HEK293 (cell line): ENCODE measurements around the gene INVS.

Experiments used
- CTCF ChIA-PET: fragments of 350-600 bp; formaldehyde crosslinking; extraction: SDS; loops from one replicate; lab custom pipeline; 2021; ENCODE audit warnings: antibody characterized with exemption; lab: Yijun Ruan, JAX
- POLR2A ChIA-PET: fragments of 300-600 bp; formaldehyde crosslinking; extraction: SDS; loops from one replicate; lab custom pipeline; 2020; ENCODE audit warnings: antibody characterized with exemption, inconsistent platforms; lab: Yijun Ruan, JAX
- H3K27ac ChIP-seq: fragments of 200-500 bp; sonication (Bioruptor generic); 2 replicates; pipeline ENCODE4 v1.5.1; 2014; ENCODE audit warnings: low read depth, low read length, control low read depth, inconsistent platforms; ENCODE audit errors: extremely low read depth
- H3K36me3 ChIP-seq, 2 experiments: fragments of 200-500 bp in 1 of 2; sonication (Bioruptor generic) in 1 of 2; 1 replicate in 1 of 2; 2 replicates in 1 of 2; pipeline ENCODE4 v1.5.1; 2014 to 2017; ENCODE audit warnings: inconsistent platforms in 2 of 2, low read length in 2 of 2; ENCODE audit not compliant: control insufficient read depth in 2 of 2, insufficient read depth in 1 of 2
- H3K4me1 ChIP-seq: fragments of 200-500 bp; sonication (Bioruptor generic); 2 replicates; pipeline ENCODE4 v1.5.1; 2014; ENCODE audit warnings: mild to moderate bottlenecking, low read length, inconsistent platforms; ENCODE audit not compliant: control insufficient read depth, insufficient read depth
- H3K4me3 ChIP-seq: 2 replicates; pipeline ENCODE4 v1.5.1; 2011; ENCODE audit warnings: low read depth, mild to moderate bottlenecking, control low read depth, low read length, moderate library complexity
- H3K9me3 ChIP-seq: fragments of 200-500 bp; sonication (Bioruptor generic); 2 replicates; pipeline ENCODE4 v1.5.1; 2014; ENCODE audit warnings: low read depth, low read length, inconsistent platforms; ENCODE audit not compliant: control insufficient read depth, insufficient read depth
- EGR2 ChIP-seq: fragments of 450-650 bp; formaldehyde crosslinking; IDR thresholded peaks from 2 replicates; pipeline ENCODE4 v1.5.1; 2016; ENCODE audit warnings: low read depth, missing biosample characterization, missing genetic modification characterization
- GFI1B ChIP-seq: fragments of 450-650 bp; formaldehyde crosslinking; IDR thresholded peaks from 2 replicates; pipeline ENCODE4 v1.5.1; 2016; ENCODE audit warnings: missing biosample characterization, missing genetic modification characterization
- GLI4 ChIP-seq: fragments of 450-650 bp; formaldehyde crosslinking; IDR thresholded peaks from 2 replicates; pipeline ENCODE4 v1.5.1; 2016; ENCODE audit warnings: missing biosample characterization, missing genetic modification characterization
- HOXD13 ChIP-seq: sonication (generic); formaldehyde crosslinking; IDR thresholded peaks from 2 replicates; pipeline ENCODE4 v1.8.0; 2022; ENCODE audit warnings: missing genetic modification reagents, borderline replicate concordance
- KLF10 ChIP-seq: fragments of 450-650 bp; IDR thresholded peaks from 2 replicates; pipeline ENCODE4 v1.5.1; 2018; ENCODE audit warnings: missing biosample characterization, mild to moderate bottlenecking, missing genetic modification characterization
- MYNN ChIP-seq: fragments of 450-650 bp; formaldehyde crosslinking; IDR thresholded peaks from 2 replicates; pipeline ENCODE4 v1.5.1; 2016; ENCODE audit warnings: missing biosample characterization, missing genetic modification characterization, borderline replicate concordance
- SCRT2 ChIP-seq: fragments of 450-650 bp; formaldehyde crosslinking; IDR thresholded peaks from 2 replicates; pipeline ENCODE4 v1.5.1; 2016; ENCODE audit warnings: missing biosample characterization, missing genetic modification characterization
- ZEB2 ChIP-seq: fragments of 450-650 bp; formaldehyde crosslinking; IDR thresholded peaks from 2 replicates; pipeline ENCODE4 v1.5.1; 2016; ENCODE audit warnings: missing biosample characterization, missing genetic modification characterization
- ZIC2 ChIP-seq: fragments of 450-650 bp; formaldehyde crosslinking; IDR thresholded peaks from 2 replicates; pipeline ENCODE4 v1.5.1; 2016; ENCODE audit warnings: missing biosample characterization, missing genetic modification characterization
- ZNF155 ChIP-seq: fragments of 450-650 bp; formaldehyde crosslinking; IDR thresholded peaks from 2 replicates; pipeline ENCODE4 v1.5.1; 2016; ENCODE audit warnings: missing biosample characterization, missing genetic modification characterization
- ZNF157 ChIP-seq: fragments of 450-650 bp; formaldehyde crosslinking; IDR thresholded peaks from 2 replicates; pipeline ENCODE4 v1.5.1; 2016; ENCODE audit warnings: missing biosample characterization, missing genetic modification characterization
- ZNF19 ChIP-seq: fragments of 450-650 bp; formaldehyde crosslinking; IDR thresholded peaks from 2 replicates; pipeline ENCODE4; 2016; ENCODE audit warnings: missing biosample characterization, missing genetic modification characterization, low read depth
- ZNF37A ChIP-seq: fragments of 450-650 bp; IDR thresholded peaks from 2 replicates; pipeline ENCODE4 v1.5.1; 2018; ENCODE audit warnings: missing biosample characterization, missing genetic modification characterization
- ZNF510 ChIP-seq: fragments of 450-650 bp; formaldehyde crosslinking; IDR thresholded peaks from 2 replicates; pipeline ENCODE4 v1.5.1; 2018; ENCODE audit warnings: mild to moderate bottlenecking, missing genetic modification characterization, missing biosample characterization; ENCODE audit not compliant: insufficient replicate concordance
- ZNF571 ChIP-seq: fragments of 450-650 bp; formaldehyde crosslinking; IDR thresholded peaks from 2 replicates; pipeline ENCODE4 v1.5.0; 2017; ENCODE audit warnings: missing biosample characterization, missing genetic modification characterization
- ZNF629 ChIP-seq: fragments of 450-650 bp; formaldehyde crosslinking; IDR thresholded peaks from 2 replicates; pipeline ENCODE4 v1.5.1; 2017; ENCODE audit warnings: missing biosample characterization, missing genetic modification characterization
- ZNF670 ChIP-seq: fragments of 450-650 bp; formaldehyde crosslinking; IDR thresholded peaks from 2 replicates; pipeline ENCODE4 v1.5.1; 2016; ENCODE audit warnings: missing biosample characterization, missing genetic modification characterization, low read depth
- TF ChIP-seq, protein P1 (sequence below): fragments of 450-650 bp; formaldehyde crosslinking; IDR thresholded peaks from 2 replicates; pipeline ENCODE4 v1.5.1; 2016; ENCODE audit warnings: missing biosample characterization, missing genetic modification characterization
- TF ChIP-seq, protein P2 (sequence below): fragments of 450-650 bp; formaldehyde crosslinking; IDR thresholded peaks from 2 replicates; pipeline ENCODE4 v1.5.1; 2016; ENCODE audit warnings: missing biosample characterization, missing genetic modification characterization
- TF ChIP-seq, protein P3 (sequence below): fragments of 450-650 bp; formaldehyde crosslinking; IDR thresholded peaks from 2 replicates; pipeline ENCODE4 v1.5.1; 2016; ENCODE audit warnings: missing biosample characterization, missing genetic modification characterization
- TF ChIP-seq, protein P4 (sequence below): fragments of 450-650 bp; formaldehyde crosslinking; optimal IDR thresholded peaks from 2 replicates; pipeline ENCODE3; 2016; ENCODE audit warnings: missing biosample characterization, mild to moderate bottlenecking, missing genetic modification characterization
- TF ChIP-seq, protein P5 (sequence below): fragments of 450-650 bp; formaldehyde crosslinking; IDR thresholded peaks from 2 replicates; pipeline ENCODE4 v1.5.1; 2016; ENCODE audit warnings: missing biosample characterization, missing genetic modification characterization
- TF ChIP-seq, protein P6 (sequence below): fragments of 450-650 bp; IDR thresholded peaks from 2 replicates; pipeline ENCODE4 v1.5.1; 2018; ENCODE audit warnings: missing biosample characterization, mild to moderate bottlenecking, missing genetic modification characterization

INVS gene

DNA sequence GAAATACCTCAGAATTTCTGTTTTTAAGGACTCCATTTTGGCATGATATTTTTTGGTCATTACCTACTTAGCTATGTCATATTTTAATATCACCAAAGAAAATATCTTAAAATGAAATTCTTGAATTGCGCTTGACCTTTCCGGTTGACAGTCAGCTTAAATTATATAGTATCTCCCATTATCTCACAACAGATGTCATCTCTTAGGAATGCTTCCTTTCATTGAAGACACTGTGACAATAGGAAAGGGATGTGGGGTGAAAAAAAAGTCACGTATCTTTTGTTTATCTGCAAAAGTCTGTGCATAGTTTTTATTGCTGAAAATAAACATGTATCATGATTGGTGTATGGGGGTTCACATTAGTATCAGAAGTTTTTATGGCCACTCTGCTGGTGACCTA is 105.8 kb downstream of the INVS start (continued):
- TF ChIP-seq, protein P1, sequence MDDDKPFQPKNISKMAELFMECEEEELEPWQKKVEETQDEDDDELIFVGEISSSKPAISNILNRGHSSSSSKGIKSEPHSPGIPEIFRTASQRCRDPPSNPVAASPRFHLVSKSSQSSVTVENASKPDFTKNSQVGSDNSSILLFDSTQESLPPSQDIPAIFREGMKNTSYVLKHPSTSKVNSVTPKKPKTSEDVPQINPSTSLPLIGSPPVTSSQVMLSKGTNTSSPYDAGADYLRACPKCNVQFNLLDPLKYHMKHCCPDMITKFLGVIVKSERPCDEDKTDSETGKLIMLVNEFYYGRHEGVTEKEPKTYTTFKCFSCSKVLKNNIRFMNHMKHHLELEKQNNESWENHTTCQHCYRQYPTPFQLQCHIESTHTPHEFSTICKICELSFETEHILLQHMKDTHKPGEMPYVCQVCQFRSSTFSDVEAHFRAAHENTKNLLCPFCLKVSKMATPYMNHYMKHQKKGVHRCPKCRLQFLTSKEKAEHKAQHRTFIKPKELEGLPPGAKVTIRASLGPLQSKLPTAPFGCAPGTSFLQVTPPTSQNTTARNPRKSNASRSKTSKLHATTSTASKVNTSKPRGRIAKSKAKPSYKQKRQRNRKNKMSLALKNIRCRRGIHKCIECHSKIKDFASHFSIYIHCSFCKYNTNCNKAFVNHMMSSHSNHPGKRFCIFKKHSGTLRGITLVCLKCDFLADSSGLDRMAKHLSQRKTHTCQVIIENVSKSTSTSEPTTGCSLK (tag by site-specific recombination), result no peak
- TF ChIP-seq EGR2 (tag by site-specific recombination) (no peak), ZNF571 (no peak), ZIC2 (tag by site-specific recombination) (no peak)

DNA sequence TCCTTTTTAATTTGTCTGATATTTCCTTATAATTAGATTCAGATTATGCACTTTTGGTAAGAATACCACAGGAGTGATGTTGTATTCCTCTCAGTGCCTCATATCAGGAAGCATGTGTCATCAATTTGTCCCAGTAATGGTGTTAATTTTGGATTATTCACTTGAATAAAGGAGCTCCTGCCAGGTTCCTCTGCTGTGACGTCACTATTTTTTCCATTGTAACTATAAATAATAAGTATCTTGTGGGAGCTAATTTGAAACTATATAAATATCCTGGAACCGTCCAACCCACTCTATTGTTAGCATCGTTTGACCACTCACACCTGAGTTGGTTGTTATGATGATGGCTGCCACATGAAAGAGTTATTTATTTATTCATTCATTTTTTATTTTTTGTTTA is 107.9 kb downstream of the INVS start:
- Histone ChIP-seq H3K9me3 (no peaks in the 10 kb centered on the region), H3K4me1 (peaks cover 5% of the 10 kb centered on the region; the same call in 1 of the 2 replicates), H3K27ac (no peak overlapping the region), H3K4me3 (no peak overlapping the region), H3K36me3 (no peaks in the 10 kb centered on the region)
- CTCF ChIA-PET, result interaction anchor here (0.6 to 0.7 kb wide), 2 partner anchors 8 to 1044 kb away, joined by 3 to 4 read pairs; no protein-coding TSS in a partner anchor
- TF ChIP-seq, protein P2, sequence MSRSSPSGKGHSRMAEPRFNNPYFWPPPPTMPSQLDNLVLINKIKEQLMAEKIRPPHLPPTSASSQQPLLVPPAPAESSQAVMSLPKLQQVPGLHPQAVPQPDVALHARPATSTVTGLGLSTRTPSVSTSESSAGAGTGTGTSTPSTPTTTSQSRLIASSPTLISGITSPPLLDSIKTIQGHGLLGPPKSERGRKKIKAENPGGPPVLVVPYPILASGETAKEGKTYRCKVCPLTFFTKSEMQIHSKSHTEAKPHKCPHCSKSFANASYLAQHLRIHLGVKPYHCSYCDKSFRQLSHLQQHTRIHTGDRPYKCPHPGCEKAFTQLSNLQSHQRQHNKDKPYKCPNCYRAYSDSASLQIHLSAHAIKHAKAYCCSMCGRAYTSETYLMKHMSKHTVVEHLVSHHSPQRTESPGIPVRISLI (tag by site-specific recombination), result no peak
- TF ChIP-seq, protein P3, sequence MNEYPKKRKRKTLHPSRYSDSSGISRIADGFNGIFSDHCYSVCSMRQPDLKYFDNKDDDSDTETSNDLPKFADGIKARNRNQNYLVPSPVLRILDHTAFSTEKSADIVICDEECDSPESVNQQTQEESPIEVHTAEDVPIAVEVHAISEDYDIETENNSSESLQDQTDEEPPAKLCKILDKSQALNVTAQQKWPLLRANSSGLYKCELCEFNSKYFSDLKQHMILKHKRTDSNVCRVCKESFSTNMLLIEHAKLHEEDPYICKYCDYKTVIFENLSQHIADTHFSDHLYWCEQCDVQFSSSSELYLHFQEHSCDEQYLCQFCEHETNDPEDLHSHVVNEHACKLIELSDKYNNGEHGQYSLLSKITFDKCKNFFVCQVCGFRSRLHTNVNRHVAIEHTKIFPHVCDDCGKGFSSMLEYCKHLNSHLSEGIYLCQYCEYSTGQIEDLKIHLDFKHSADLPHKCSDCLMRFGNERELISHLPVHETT (tag by site-specific recombination), result no peak
- TF ChIP-seq HOXD13 (CRISPR knock-in tag) (no peak), ZNF629 (tag by site-specific recombination) (no peak), GLI4 (tag by site-specific recombination) (no peak)
- TF ChIP-seq, protein P4, sequence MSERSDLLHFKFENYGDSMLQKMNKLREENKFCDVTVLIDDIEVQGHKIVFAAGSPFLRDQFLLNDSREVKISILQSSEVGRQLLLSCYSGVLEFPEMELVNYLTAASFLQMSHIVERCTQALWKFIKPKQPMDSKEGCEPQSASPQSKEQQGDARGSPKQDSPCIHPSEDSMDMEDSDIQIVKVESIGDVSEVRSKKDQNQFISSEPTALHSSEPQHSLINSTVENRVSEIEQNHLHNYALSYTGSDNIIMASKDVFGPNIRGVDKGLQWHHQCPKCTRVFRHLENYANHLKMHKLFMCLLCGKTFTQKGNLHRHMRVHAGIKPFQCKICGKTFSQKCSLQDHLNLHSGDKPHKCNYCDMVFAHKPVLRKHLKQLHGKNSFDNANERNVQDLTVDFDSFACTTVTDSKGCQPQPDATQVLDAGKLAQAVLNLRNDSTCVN (tag by site-specific recombination), result no peak
- POLR2A ChIA-PET, result no interaction called here

DNA sequence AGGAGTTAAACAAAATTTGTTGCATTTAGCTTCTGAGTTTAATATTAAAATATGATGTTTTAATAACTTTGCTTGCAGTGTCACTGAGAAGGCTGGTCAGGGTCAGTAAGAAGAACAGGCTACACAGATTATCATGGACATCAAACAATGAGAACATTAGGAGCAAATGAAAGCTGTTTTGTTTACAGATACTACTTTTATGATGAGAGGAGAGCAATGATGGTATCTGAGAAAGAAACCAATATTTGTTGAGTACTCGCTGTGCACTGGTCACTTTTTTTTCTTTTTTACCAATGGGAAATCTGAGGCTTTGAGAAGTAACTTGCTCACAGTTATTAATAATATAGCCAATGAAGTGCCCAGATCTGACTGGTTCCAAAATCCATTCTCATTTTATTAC is 109.6 kb downstream of the INVS start:
- Histone ChIP-seq H3K27ac (no peak overlapping the region), H3K4me1 (peaks cover 5% of the 10 kb centered on the region; the same call in 1 of the 2 replicates), H3K9me3 (no peaks in the 10 kb centered on the region), H3K4me3 (no peak overlapping the region), H3K36me3 (no peaks in the 10 kb centered on the region)
- ChIA-PET POLR2A (no interaction called here), CTCF (no interaction called here)
- TF ChIP-seq ZNF37A, result no peak
- TF ChIP-seq ZNF157 (tag by site-specific recombination), result no peak
- TF ChIP-seq ZEB2 (tag by site-specific recombination), result no peak
- TF ChIP-seq ZNF510 (tag by site-specific recombination), result no peak
- no peak for TF ChIP-seq KLF10
- no peak for TF ChIP-seq SCRT2
- no peak for TF ChIP-seq ZNF19 (tag by site-specific recombination)
- TF ChIP-seq EGR2 (tag by site-specific recombination), result no peak
- no peak for TF ChIP-seq MYNN (tag by site-specific recombination)
- TF ChIP-seq, protein P1 (tag by site-specific recombination), result no peak
- no peak for TF ChIP-seq ZNF155 (tag by site-specific recombination)
- TF ChIP-seq, protein P5, sequence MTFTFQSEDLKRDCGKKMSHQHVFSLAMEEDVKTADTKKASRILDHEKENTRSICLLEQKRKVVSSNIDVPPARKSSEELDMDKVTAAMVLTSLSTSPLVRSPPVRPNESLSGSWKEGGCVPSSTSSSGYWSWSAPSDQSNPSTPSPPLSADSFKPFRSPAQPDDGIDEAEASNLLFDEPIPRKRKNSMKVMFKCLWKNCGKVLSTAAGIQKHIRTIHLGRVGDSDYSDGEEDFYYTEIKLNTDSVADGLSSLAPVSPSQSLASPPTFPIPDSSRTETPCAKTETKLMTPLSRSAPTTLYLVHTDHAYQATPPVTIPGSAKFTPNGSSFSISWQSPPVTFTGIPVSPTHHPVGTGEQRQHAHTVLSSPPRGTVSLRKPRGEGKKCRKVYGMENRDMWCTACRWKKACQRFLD (tag by site-specific recombination), result no peak
- TF ChIP-seq, protein P6, sequence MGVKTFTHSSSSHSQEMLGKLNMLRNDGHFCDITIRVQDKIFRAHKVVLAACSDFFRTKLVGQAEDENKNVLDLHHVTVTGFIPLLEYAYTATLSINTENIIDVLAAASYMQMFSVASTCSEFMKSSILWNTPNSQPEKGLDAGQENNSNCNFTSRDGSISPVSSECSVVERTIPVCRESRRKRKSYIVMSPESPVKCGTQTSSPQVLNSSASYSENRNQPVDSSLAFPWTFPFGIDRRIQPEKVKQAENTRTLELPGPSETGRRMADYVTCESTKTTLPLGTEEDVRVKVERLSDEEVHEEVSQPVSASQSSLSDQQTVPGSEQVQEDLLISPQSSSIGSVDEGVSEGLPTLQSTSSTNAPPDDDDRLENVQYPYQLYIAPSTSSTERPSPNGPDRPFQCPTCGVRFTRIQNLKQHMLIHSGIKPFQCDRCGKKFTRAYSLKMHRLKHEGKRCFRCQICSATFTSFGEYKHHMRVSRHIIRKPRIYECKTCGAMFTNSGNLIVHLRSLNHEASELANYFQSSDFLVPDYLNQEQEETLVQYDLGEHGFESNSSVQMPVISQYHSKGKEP (tag by site-specific recombination), result no peak
- TF ChIP-seq GFI1B (tag by site-specific recombination), result no peak
- TF ChIP-seq ZNF670 (tag by site-specific recombination), result no peak
